Adrenal gland (tissue), 12 donors: ENCODE data around the gene KRTAP1-1. TPM values are rescaled to one million over a fixed set of nuclear protein-coding genes. Genes with fewer than 3 reads are reported as not detected.

ENCODE experiments used
- DNase-seq, 7 donors: peaks; one replicate each; pipeline ENCODE4 v3.0.0-alpha.2; 2019 to 2020
- H3K27ac ChIP-seq, 5 donors: fragments of 200-600 bp; sonication (generic) in 4 of 5; 1 replicate in 3 of 5; 2 replicates in 2 of 5; pipeline versions ENCODE4 v1.5.1 to v1.8.0; 2016 to 2020; ENCODE audit warnings: mild to moderate bottlenecking in 1 of 5
- H3K27me3 ChIP-seq: fragments of 200-600 bp; 2 replicates; pipeline ENCODE4 v1.8.0; 2021
- H3K36me3 ChIP-seq, 2 donors: fragments of 200-600 bp; replicated peaks in 1 of 2; 1 replicate in 1 of 2; 2 replicates in 1 of 2; pipeline versions ENCODE4 v1.5.1 to v1.8.0; 2018 to 2022
- H3K4me1 ChIP-seq, 2 donors: fragments of 200-600 bp; replicated peaks in 1 of 2; 1 replicate in 1 of 2; 2 replicates in 1 of 2; pipeline versions ENCODE4 v1.5.1 to v1.8.0; 2018 to 2021
- H3K4me3 ChIP-seq, 4 donors: fragments of 200-600 bp; sonication (generic) in 3 of 4; one replicate each; pipeline ENCODE4 v1.5.1; 2016 to 2018
- H3K9me3 ChIP-seq, 3 donors: fragments of 200-600 bp; sonication (generic) in 1 of 3; replicated peaks in 1 of 3; 1 replicate in 2 of 3; 2 replicates in 1 of 3; pipeline versions ENCODE4 v1.5.1 to v1.8.0; 2016 to 2021
- POLR2A ChIP-seq, 2 donors: fragments of 450-650 bp; IDR thresholded peaks; one replicate each; pipeline ENCODE4 v1.6.1; 2017; ENCODE audit warnings: antibody characterized with exemption in 2 of 2, mild to moderate bottlenecking in 2 of 2, moderate library complexity in 1 of 2
- WGBS, 4 donors: extraction: QIAGEN DNeasy Blood & Tissue Kit in 2 of 4; methylation state at CpG; one replicate each; pipeline versions ENCODE4 v1.1.5 to v1.1.7; 2013 to 2017; 5-methylcytosine and 5-hydroxymethylcytosine counted together
- intact Hi-C, 2 donors: fragments of 100-400 bp; cut with DNase I; formaldehyde crosslinking; loops; one replicate each; pipeline versions ENCODE4 v1.14.1 to v1.15.0; 2022 to 2023
- polyA plus RNA-seq, 3 donors: library from polyadenylated mRNA; stranded (reverse); fragments of 200-250 nt in 2 of 3; fragments of 350-450 nt in 1 of 3; fragmentation: Illumina TruSeq in 1 of 3; extraction: RNeasy Lipid Tissue Mini Kit (QIAGEN cat#74804) in 1 of 3; gene quantifications; one replicate each; pipeline ENCODE4 v1.2.3, GENCODE V29; 2013 to 2014
- total RNA-seq, 9 donors: library from RNA; depleted of rRNA in 4 of 9; stranded (reverse); fragments of >200 nt in 4 of 9; fragments of 120-200 nt in 1 of 9; fragmentation: NEBNext Ultra II Directional in 1 of 9; extraction: Animal tissue kit (Norgen Biotek cat#: 25700) in 1 of 9; gene quantifications; one replicate each; pipeline versions ENCODE4 v1.1.0 to v1.2.4, GENCODE V29; 2013 to 2023
- TF ChIP-seq, protein P1 (sequence below), 6 experiments: fragments of 450-650 bp in 4 of 6; fragments of 200-600 bp in 2 of 6; sonication (generic) in 1 of 6; IDR thresholded peaks; 1 replicate in 5 of 6; 2 replicates in 1 of 6; pipeline versions ENCODE4 v1.5.1 to v1.8.0; 2016 to 2021; ENCODE audit warnings: antibody characterized with exemption in 6 of 6, mild to moderate bottlenecking in 2 of 6, moderate library complexity in 1 of 6
- donor health status: healthy with polysubstance abuse.
- donor health status: Bipolar disorder and iron deficiency.
- donor health status: DM: yes; HTN: yes; CAD: no.
- donor health status: DM: no; HTN: no; CAD: no.
- donor health status: DM: no; HTN: no; CAD: no.
- donor health status: DM: yes; HTN: yes; CAD: no.

KRTAP1-1 gene
- total and polyA plus RNA-seq, 12 donors = not detected

DNA sequence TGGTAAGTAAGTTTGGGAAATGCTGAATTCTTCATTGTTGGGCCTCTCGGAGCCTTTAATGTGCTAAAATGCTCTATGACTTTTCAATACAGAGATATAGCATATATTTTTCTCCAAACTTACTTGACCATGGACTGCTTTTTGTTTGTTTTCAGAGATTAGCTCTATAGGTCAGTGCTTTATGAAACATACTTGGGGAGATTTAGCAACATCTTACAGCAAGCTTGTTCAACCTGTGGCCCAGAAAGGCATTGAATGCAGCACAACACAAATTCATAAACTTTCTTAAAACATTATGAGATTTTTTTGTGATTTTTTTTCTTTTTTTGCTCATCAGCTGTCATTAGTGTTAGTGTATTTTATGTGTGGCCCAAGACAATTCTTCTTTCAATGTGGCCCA, 31.3 kb downstream of the KRTAP1-1 start:
- Histone ChIP-seq H3K36me3 (no peaks in the 10 kb centered on the region), H3K27me3 (no peaks in the 10 kb centered on the region), H3K9me3 (no peaks in the 10 kb centered on the region), H3K4me1 (no peaks in the 10 kb centered on the region), H3K27ac (no peak overlapping the region), H3K4me3 (no peak overlapping the region)
- no peak for DNase-seq
- 72 to 90% (median 79%) methylated on average over 1 of the region's 1 CpG for WGBS, 4 donors
- no peak for TF ChIP-seq POLR2A (IDR thresholded peaks at IDR 0.05)
- TF ChIP-seq, protein P1, sequence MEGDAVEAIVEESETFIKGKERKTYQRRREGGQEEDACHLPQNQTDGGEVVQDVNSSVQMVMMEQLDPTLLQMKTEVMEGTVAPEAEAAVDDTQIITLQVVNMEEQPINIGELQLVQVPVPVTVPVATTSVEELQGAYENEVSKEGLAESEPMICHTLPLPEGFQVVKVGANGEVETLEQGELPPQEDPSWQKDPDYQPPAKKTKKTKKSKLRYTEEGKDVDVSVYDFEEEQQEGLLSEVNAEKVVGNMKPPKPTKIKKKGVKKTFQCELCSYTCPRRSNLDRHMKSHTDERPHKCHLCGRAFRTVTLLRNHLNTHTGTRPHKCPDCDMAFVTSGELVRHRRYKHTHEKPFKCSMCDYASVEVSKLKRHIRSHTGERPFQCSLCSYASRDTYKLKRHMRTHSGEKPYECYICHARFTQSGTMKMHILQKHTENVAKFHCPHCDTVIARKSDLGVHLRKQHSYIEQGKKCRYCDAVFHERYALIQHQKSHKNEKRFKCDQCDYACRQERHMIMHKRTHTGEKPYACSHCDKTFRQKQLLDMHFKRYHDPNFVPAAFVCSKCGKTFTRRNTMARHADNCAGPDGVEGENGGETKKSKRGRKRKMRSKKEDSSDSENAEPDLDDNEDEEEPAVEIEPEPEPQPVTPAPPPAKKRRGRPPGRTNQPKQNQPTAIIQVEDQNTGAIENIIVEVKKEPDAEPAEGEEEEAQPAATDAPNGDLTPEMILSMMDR (IDR thresholded peaks at IDR 0.05) = no peak
- intact Hi-C loops = no loop called here

DNA sequence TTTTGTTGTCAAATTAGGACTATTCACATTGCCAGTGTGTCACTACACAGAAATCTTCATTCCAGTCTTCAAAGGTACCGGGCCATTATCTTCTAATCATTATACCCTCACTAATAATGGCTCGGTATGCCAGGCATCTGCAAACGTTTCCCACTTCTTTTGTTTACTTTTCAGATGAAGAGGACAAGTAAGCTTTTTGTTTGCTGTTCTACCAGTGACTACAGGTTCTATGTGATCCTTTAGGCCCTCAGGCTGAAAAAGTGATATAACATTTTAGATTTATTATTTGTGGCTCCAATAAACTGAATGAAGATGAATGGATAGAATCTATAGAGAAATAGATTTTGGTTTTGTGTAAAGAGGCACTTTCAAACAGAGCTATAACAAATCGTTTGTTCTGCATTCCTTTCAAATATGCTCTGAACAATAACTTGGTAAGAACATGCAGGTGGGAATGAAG, 31.9 kb downstream of the KRTAP1-1 start:
- Histone ChIP-seq H3K27ac (no peak overlapping the region), H3K36me3 (no peaks in the 10 kb centered on the region), H3K9me3 (no peaks in the 10 kb centered on the region), H3K27me3 (no peaks in the 10 kb centered on the region), H3K4me1 (no peaks in the 10 kb centered on the region), H3K4me3 (no peak overlapping the region)
- no peak for DNase-seq
- intact Hi-C loops = no loop called here
- 70 to 74% (median 73%) methylated on average over 4 of the region's 4 CpGs for WGBS, 4 donors
- TF ChIP-seq, protein P1 (IDR thresholded peaks at IDR 0.05) = no peak
- TF ChIP-seq POLR2A (IDR thresholded peaks at IDR 0.05) = no peak

DNA sequence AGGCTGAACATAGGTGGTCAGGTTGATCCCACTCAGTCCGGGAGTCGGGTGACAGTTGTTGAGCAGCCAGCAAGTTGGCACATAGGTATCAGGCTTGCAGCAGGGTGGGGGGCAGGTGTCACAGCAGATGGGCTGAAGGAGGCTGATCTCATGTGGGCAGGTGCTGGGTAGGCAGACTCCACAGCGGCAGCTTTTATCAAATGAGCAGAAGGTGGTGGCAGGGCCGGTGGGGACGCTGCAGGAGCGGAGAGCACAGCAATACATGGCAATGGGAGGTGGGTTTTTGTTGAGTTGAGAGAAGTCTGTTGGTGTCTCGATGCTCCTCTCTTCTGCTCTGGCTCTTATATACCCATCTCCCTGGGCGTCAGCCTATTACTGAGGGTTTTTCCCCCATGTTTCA, 32.4 kb downstream of the KRTAP1-1 start, which contains the start of gene KRTAP3-1:
TSS of gene KRTAP3-1 (minus strand) at position 318 of the 400 bp plus-strand sequence. CDS start at position 264, 54 bp downstream.
- Histone ChIP-seq H3K4me3 (no peak within 1 kb of the TSS), H3K27me3 (no peaks in the 10 kb centered on the region), H3K4me1 (no peaks in the 10 kb centered on the region), H3K9me3 (no peaks in the 10 kb centered on the region), H3K36me3 (no peaks in the 10 kb centered on the region), H3K27ac (no peak within 1 kb of the TSS)
- DNase-seq = no peak
- intact Hi-C loops = no loop called here
- 84 to 95% (median 89%) methylated on average over 5 to 8 of the region's 8 CpGs for WGBS, 4 donors
- TF ChIP-seq POLR2A (IDR thresholded peaks at IDR 0.05) = no peak
- TF ChIP-seq, protein P1 (IDR thresholded peaks at IDR 0.05) = no peak

DNA sequence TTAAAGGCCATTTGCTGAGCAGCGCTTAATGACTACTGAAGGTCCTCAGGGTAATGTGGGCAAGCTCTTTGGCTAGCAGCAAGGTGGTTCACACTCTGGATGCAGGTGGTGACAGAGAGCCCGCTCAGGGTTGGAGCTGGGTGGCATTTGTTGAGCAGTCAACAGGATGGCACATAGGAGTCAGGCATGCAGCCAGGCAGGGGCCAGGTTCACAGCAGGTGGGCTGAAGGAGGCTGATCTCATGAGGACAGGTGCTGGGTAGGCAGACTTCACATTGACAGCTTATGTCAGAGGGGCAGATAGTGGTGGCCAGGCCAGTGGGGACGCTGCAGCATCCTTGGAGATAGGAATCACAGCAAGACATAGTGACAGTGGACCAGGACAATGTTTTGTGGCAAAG, 36.9 kb downstream of the KRTAP1-1 start:
- Histone ChIP-seq H3K4me1 (no peaks in the 10 kb centered on the region), H3K27me3 (no peaks in the 10 kb centered on the region), H3K4me3 (no peak overlapping the region), H3K36me3 (no peaks in the 10 kb centered on the region), H3K27ac (no peak overlapping the region), H3K9me3 (no peaks in the 10 kb centered on the region)
- WGBS, 4 donors = 79 to 99% (median 92%) methylated on average over 3 of the region's 3 CpGs
- intact Hi-C loops = no loop called here
- DNase-seq = no peak
- no peak for TF ChIP-seq POLR2A (IDR thresholded peaks at IDR 0.05)
- TF ChIP-seq, protein P1 (IDR thresholded peaks at IDR 0.05) = no peak
